22Rv1 (cell line): ENCODE data around the gene ATF2.

Experiments used
- CTCF ChIP-seq: fragments of 450-650 bp; IDR thresholded peaks from 2 replicates; pipeline ENCODE4 v1.5.1; 2017; ENCODE audit warnings: mild to moderate bottlenecking
- ZFX ChIP-seq: fragments of 450-650 bp; IDR thresholded peaks from 2 replicates; pipeline ENCODE4 v1.6.1; 2017; ENCODE audit warnings: antibody characterized with exemption, borderline replicate concordance

- TF ChIP-seq CTCF, result no peak
- no peak for TF ChIP-seq ZFX
Observed at GRCh38 chr2:175135177-175135576, 32.8 kb downstream of the ATF2 start.
